ENCODE results near the gene USP17L18.
"Not testable (repeated sequence)": the region's sequence is repeated elsewhere in the genome, so short reads cannot be mapped to it uniquely, and the experiment has no call there.

- TF ChIP-seq CTCF (conservative IDR thresholded peaks at IDR 0.05 in 1 of 2, IDR thresholded peaks at IDR 0.05 in 1 of 2; ENCODE audit: extremely low read depth in 1 of 2, insufficient read depth in 1 of 2, low read depth in 1 of 2, low read length in 2 of 2); EZH2 (IDR thresholded peaks at IDR 0.05; ENCODE audit: borderline replicate concordance, low read length): not testable (repeated sequence)
Measured at GRCh38 chr4:9247953-9248680, at the start of gene USP17L18.
